HepG2 (cell line): ENCODE data around the gene XIAP. TPM values are rescaled to one million over a fixed set of nuclear protein-coding genes. Genes with fewer than 3 reads are reported as not detected.

ENCODE experiments used
- DPF2 ChIP-seq: sonication (generic); formaldehyde crosslinking; IDR thresholded peaks from 2 replicates; pipeline ENCODE4 v1.4.0; 2020; ENCODE audit warnings: mild to moderate bottlenecking, low read depth, missing genetic modification reagents, borderline replicate concordance
- E2F5 ChIP-seq: sonication (generic); formaldehyde crosslinking; conservative IDR thresholded peaks from 2 replicates; pipeline ENCODE4 v1.4.0; 2020; ENCODE audit warnings: missing genetic modification reagents
- GPBP1L1 ChIP-seq: sonication (generic); formaldehyde crosslinking; IDR thresholded peaks from 2 replicates; pipeline ENCODE4 v1.5.0; 2020; ENCODE audit warnings: mild to moderate bottlenecking, missing genetic modification reagents
- HNRNPH1 ChIP-seq: fragments of 200-400 bp; formaldehyde crosslinking; optimal IDR thresholded peaks from 2 replicates; pipeline ENCODE3; 2017; ENCODE audit warnings: mild to moderate bottlenecking, low read depth, low read length
- HNRNPK ChIP-seq: fragments of 200-400 bp; formaldehyde crosslinking; IDR thresholded peaks from 2 replicates; pipeline ENCODE4 v1.6.1; 2018; ENCODE audit warnings: low read length, low read depth, moderate library complexity, mild to moderate bottlenecking; ENCODE audit not compliant: poor library complexity, severe bottlenecking
- MEF2D ChIP-seq: sonication (generic); formaldehyde crosslinking; IDR thresholded peaks from 2 replicates; pipeline ENCODE4 v1.5.1; 2020; ENCODE audit warnings: mild to moderate bottlenecking, missing genetic modification reagents
- MIER2 ChIP-seq: IDR thresholded peaks from 2 replicates; pipeline ENCODE4 v1.6.1; 2016; ENCODE audit warnings: missing biosample characterization, missing genetic modification reagents
- NFAT5 ChIP-seq: sonication (generic); formaldehyde crosslinking; IDR thresholded peaks from 2 replicates; pipeline ENCODE4 v1.4.0; 2020; ENCODE audit warnings: missing genetic modification reagents
- PRPF4 ChIP-seq: fragments of 200-400 bp; formaldehyde crosslinking; IDR thresholded peaks from 2 replicates; pipeline ENCODE4 v1.6.1; 2016; ENCODE audit warnings: low read length, low read depth; ENCODE audit not compliant: poor library complexity, severe bottlenecking
- SOX5 ChIP-seq: IDR thresholded peaks from 2 replicates; pipeline ENCODE4 v1.6.1; 2016; ENCODE audit warnings: borderline replicate concordance
- TBP ChIP-seq: sonication (generic); formaldehyde crosslinking; IDR thresholded peaks from 2 replicates; pipeline ENCODE4 v1.5.0; 2020; ENCODE audit warnings: missing genetic modification reagents
- ZMAT5 ChIP-seq: sonication (generic); formaldehyde crosslinking; IDR thresholded peaks from 2 replicates; pipeline ENCODE4 v1.5.0; 2020; ENCODE audit warnings: mild to moderate bottlenecking, low read depth, missing genetic modification reagents, borderline replicate concordance
- ZNF547 ChIP-seq: sonication (generic); formaldehyde crosslinking; IDR thresholded peaks from 2 replicates; pipeline ENCODE4 v1.5.1; 2020; ENCODE audit warnings: mild to moderate bottlenecking, missing genetic modification reagents
- ZNF737 ChIP-seq: sonication (generic); formaldehyde crosslinking; IDR thresholded peaks from 2 replicates; pipeline ENCODE4 v1.5.0; 2020; ENCODE audit warnings: missing genetic modification reagents, mild to moderate bottlenecking, borderline replicate concordance
- polyA plus RNA-seq, 8 experiments: library from polyadenylated mRNA; depleted of rRNA in 3 of 8; stranded (reverse) in 7 of 8; unstranded in 1 of 8; fragments of >200 nt; fragmentation: Illumina TruSeq in 4 of 8; extraction: Trizol in 4 of 8; gene quantifications; 2 replicates each; pipeline versions ENCODE4 v1.2.1 to v1.2.3, GENCODE V29; 2011 to 2016; ENCODE audit warnings: low read depth in 4 of 8, missing spikeins in 1 of 8, mixed read lengths in 1 of 8; ENCODE audit not compliant: insufficient read depth in 1 of 8
- small RNA-seq, 3 experiments: library from RNA; depleted of rRNA; stranded (forward); fragments of <200 nt; gene quantifications; one replicate each; pipeline ENCODE3, GENCODE V24; 2012; ENCODE audit warnings: low read depth in 2 of 3, low replicate concordance in 1 of 3; ENCODE audit not compliant: insufficient read length in 3 of 3, insufficient read depth in 2 of 3
- total RNA-seq, 5 experiments: library from RNA; depleted of rRNA; stranded (reverse); fragments of >200 nt; fragmentation: Illumina TruSeq; extraction: Trizol; gene quantifications; 2 replicates each; pipeline ENCODE4 v1.2.3, GENCODE V29; 2016; ENCODE audit warnings: low read depth in 1 of 5

The XIAP gene
- total and polyA plus RNA-seq, 2 of the 13 experiments (the other 11 are each of a cell fraction or from before 2014, with no cell fraction given): 12.9 to 29.5 TPM

- TF ChIP-seq ZMAT5 (CRISPR knock-in tag) (no peak), HNRNPK (no peak), E2F5 (CRISPR knock-in tag) (no peak), ZNF737 (no peak), HNRNPH1 (no peak), SOX5 (CRISPR knock-in tag) (no peak), MIER2 (CRISPR knock-in tag) (no peak), ZNF547 (no peak), MEF2D (CRISPR knock-in tag) (no peak; the same call in 1 of the 2 replicates), DPF2 (CRISPR knock-in tag) (no peak), GPBP1L1 (CRISPR knock-in tag) (no peak), TBP (no peak), PRPF4 (no peak), NFAT5 (no peak)
- TF ChIP-seq, all 625 proteins: peak for 55
These were observed 103.0 kb downstream of the XIAP start (continued) for GRCh38 chrX:123962794-123963373.

Small RNA genes within 50 kb of the gene (small RNA-seq; reads per million reads assigned to genes)
- gene RF00019: 0 reads per million in 3 experiments
- gene RN7SL190P: 0 reads per million in 3 experiments
- gene RNU6-122P: 0 reads per million in 3 experiments

Other genes starting within 250 kb of the XIAP start
- 87.1 and 132 TPM in 2 replicates for gene THOC2, start 127.0 kb upstream of the XIAP start, total RNA-seq (2016; rRNA removed; fragmentation: Illumina TruSeq; extraction: Trizol)
- 79.6 and 101 TPM in 2 replicates for gene THOC2, start 127.0 kb upstream of the XIAP start, polyA plus RNA-seq (2011; rRNA removed)
- 50.8 and 84.3 TPM in 2 replicates for gene STAG2, start 101.7 kb downstream of the XIAP start, total RNA-seq (2016; rRNA removed; fragmentation: Illumina TruSeq; extraction: Trizol)
- gene STAG2, start 101.7 kb downstream of the XIAP start, polyA plus RNA-seq (2011; rRNA removed): 14.2 and 21.0 TPM in 2 replicates